GM18508 (cell line): Measurements from ENCODE around the gene PKIG.
"Not testable (repeated sequence)": the region's sequence is repeated elsewhere in the genome, so short reads cannot be mapped to it uniquely, and the experiment has no call there.

ENCODE experiments used
- ATAC-seq: cut with Tn5 transposase; IDR thresholded peaks from one replicate; pipeline ENCODE4 v1.9.1; 2021; ENCODE audit warnings: moderate number of reproducible peaks; ENCODE audit not compliant: insufficient read depth, unreplicated experiment

The PKIG gene

GRCh38 chr20:44582311-44583025 is at the start of gene PKIG:
Gene PKIG (plus strand): TSS chr20:44582579. CDS start chr20:44614557, 31,978 bp downstream.
- ATAC-seq, result no peak

GRCh38 chr20:44532981-44533331 is 49.4 kb upstream of the PKIG start:
- no peak for ATAC-seq

GRCh38 chr20:44533928-44534327 is 48.5 kb upstream of the PKIG start:
- no peak for ATAC-seq

- no peak for ATAC-seq
Observed at GRCh38 chr20:44536175-44536574, 46.2 kb upstream of the PKIG start.

GRCh38 chr20:44537993-44538392 is 44.4 kb upstream of the PKIG start:
- ATAC-seq, result no peak

GRCh38 chr20:44540834-44541233 is 41.5 kb upstream of the PKIG start:
- ATAC-seq, result no peak

- ATAC-seq, result no peak
Observed at GRCh38 chr20:44541992-44542391, 40.4 kb upstream of the PKIG start.

GRCh38 chr20:44542890-44543289 is 39.5 kb upstream of the PKIG start:
- ATAC-seq, result no peak

- ATAC-seq, result no peak
Observed at GRCh38 chr20:44543358-44543757, 39.0 kb upstream of the PKIG start.

- no peak for ATAC-seq
Observed at GRCh38 chr20:44544263-44544662, 38.1 kb upstream of the PKIG start.

GRCh38 chr20:44547419-44547818 is 35.0 kb upstream of the PKIG start:
- ATAC-seq, result no peak

GRCh38 chr20:44549123-44549522 is 33.3 kb upstream of the PKIG start:
- ATAC-seq, result no peak

GRCh38 chr20:44552050-44552449 is 30.3 kb upstream of the PKIG start:
- ATAC-seq, result no peak

GRCh38 chr20:44552568-44552949 is 29.8 kb upstream of the PKIG start:
- ATAC-seq, result no peak

- no peak for ATAC-seq
Observed at GRCh38 chr20:44552950-44553908, 29.1 kb upstream of the PKIG start.

GRCh38 chr20:44559302-44559701 is 23.1 kb upstream of the PKIG start:
- no peak for ATAC-seq

GRCh38 chr20:44560229-44560628 is 22.1 kb upstream of the PKIG start:
- no peak for ATAC-seq

GRCh38 chr20:44560818-44561217 is 21.6 kb upstream of the PKIG start:
- not testable (repeated sequence) for ATAC-seq

- no peak for ATAC-seq
Observed at GRCh38 chr20:44561876-44562275, 20.5 kb upstream of the PKIG start.

GRCh38 chr20:44566018-44566417 is 16.4 kb upstream of the PKIG start:
- no peak for ATAC-seq

- ATAC-seq, result no peak
Observed at GRCh38 chr20:44566811-44567210, 15.6 kb upstream of the PKIG start.

- no peak for ATAC-seq
Observed at GRCh38 chr20:44570367-44570766, 12.0 kb upstream of the PKIG start.
